ENCODE measurements around the gene TXNL4B. TPM values are rescaled to one million over a fixed set of nuclear protein-coding genes. Genes with fewer than 3 reads are reported as not detected.

Gene TXNL4B
- total RNA-seq, 1 donor, result 8.6 TPM

DNA sequence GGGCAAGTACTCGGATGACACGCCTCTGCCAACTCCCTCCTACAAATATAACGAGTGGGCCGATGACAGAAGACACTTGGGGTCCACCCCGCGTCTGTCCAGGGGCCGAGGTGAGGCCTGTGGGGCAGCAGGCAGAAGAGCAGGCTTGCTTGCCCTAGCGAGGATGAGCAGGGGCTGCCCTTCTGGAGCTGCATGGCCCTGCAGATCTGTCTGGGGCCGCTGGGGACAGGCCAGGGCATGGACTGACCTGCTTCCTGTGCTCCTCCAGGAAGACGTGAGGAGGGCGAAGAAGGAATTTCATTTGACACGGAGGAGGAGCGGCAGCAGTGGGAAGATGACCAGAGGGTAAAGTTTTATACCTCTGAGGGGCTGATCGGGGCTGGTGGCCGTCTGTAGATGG lies 5.5 kb upstream of the TXNL4B start:
- no peak overlapping the region for H3K4me3 ChIP-seq (ENCODE audit: low read depth, low read length)
- no peak for DNase-seq (ENCODE audit: low read depth)
- TF ChIP-seq, protein P1, sequence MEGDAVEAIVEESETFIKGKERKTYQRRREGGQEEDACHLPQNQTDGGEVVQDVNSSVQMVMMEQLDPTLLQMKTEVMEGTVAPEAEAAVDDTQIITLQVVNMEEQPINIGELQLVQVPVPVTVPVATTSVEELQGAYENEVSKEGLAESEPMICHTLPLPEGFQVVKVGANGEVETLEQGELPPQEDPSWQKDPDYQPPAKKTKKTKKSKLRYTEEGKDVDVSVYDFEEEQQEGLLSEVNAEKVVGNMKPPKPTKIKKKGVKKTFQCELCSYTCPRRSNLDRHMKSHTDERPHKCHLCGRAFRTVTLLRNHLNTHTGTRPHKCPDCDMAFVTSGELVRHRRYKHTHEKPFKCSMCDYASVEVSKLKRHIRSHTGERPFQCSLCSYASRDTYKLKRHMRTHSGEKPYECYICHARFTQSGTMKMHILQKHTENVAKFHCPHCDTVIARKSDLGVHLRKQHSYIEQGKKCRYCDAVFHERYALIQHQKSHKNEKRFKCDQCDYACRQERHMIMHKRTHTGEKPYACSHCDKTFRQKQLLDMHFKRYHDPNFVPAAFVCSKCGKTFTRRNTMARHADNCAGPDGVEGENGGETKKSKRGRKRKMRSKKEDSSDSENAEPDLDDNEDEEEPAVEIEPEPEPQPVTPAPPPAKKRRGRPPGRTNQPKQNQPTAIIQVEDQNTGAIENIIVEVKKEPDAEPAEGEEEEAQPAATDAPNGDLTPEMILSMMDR (IDR thresholded peaks at IDR 0.05; ENCODE audit: insufficient read depth, low read depth, low read length), result no peak

- TF ChIP-seq, protein P1 (IDR thresholded peaks at IDR 0.05; ENCODE audit: insufficient read depth, low read depth, low read length), result no peak
- DNase-seq (ENCODE audit: low read depth), result no peak
- H3K4me3 ChIP-seq (ENCODE audit: low read depth, low read length), result peak overlapping the region; percentile 93
Observed at GRCh38 chr16:72094266-72094610, 818 bp upstream of the TXNL4B start.

DNA sequence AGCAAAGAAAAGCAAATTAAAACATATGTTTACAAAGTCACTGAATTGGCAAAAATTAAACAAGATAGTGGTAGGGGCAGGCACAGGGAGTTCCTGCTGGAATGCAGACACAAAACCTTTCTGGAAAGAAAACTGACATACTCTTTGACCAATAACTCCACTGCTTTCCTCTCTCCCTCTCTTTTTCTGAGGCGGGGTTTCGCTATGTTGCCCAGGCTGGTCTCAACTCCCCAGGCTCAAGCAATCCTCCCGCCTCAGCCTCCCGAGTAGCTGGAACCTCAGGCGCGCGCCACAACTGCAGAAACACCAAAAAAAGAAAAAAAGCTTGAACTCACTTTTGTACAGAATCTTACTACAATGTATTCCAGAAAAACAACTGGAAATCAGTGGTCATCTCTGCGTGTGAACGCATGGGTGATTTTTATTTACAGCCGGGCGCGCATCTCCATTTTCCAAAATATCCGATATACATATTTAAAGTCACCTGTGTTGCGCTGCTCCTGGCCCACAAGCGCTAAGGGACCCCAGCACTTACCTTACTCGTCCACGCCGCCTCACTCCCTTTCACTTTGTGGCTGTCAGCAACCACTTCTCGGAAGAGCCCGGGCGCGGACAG lies 480 bp downstream of the TXNL4B start:
- TF ChIP-seq, protein P1 (IDR thresholded peaks at IDR 0.05; ENCODE audit: insufficient read depth, low read depth, low read length), result no peak
- H3K4me3 ChIP-seq (ENCODE audit: low read depth, low read length), result peak overlapping the region; percentile 93
- peak; percentile 72 for DNase-seq (ENCODE audit: low read depth)

DNA sequence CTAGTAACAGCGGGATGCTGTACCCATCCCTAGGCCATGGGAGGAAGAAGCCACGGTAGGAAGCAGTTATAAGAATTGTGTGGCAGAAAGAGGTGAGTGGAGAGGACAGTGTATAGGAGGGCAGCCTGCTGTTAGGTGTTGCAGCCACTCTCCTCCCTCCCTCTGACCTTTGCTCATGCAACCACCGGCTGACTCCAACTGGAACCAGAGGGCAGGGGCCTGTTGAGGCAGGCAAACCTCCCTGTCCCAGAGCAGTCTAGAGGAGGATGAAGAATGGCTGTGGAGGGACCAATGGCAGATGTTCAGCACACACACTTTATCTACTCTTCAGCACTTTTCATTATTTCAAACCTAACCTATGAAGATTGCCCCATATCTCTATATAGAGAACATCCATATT lies 2.2 kb downstream of the TXNL4B start:
- DNase-seq (ENCODE audit: low read depth), result no peak
- TF ChIP-seq, protein P1 (IDR thresholded peaks at IDR 0.05; ENCODE audit: insufficient read depth, low read depth, low read length), result no peak
- no peak overlapping the region for H3K4me3 ChIP-seq (ENCODE audit: low read depth, low read length)

GRCh38 chr16:72085002-72085401 lies 8.4 kb downstream of the TXNL4B start:
- no peak for DNase-seq (ENCODE audit: low read depth)

DNA sequence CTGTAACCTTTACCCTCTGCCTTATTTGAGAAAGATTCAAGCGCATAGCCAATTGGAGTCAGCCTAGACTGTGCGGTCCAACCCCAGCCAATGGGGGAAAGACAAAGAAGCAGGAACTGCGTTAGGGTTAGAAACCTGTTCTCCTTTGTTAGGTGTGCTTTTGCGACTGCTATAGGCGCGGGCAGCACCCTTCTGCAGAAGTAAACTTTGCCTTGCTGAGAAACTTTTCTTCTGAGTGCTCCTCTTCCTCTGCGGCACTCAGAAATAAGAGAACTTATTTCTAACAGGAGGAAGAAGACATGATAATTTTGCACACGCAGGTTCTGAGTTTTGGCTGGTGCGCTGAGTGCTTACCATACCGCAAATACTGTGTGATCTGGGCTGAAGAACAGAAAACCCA lies 9.0 kb downstream of the TXNL4B start:
- TF ChIP-seq, protein P1 (IDR thresholded peaks at IDR 0.05; ENCODE audit: insufficient read depth, low read depth, low read length), result no peak
- DNase-seq (ENCODE audit: low read depth), result no peak
- H3K4me3 ChIP-seq (ENCODE audit: low read depth, low read length), result no peak overlapping the region

More at GRCh38 chr16:72085002-72085401, 8.4 kb downstream of the TXNL4B start:
- TF ChIP-seq, protein P1 (IDR thresholded peaks at IDR 0.05; ENCODE audit: insufficient read depth, low read depth, low read length), result no peak
- no peak overlapping the region for H3K4me3 ChIP-seq (ENCODE audit: low read depth, low read length)

Measured in fibroblast of villous mesenchyme (primary cell).